GM23338 (cell line): Measurements from ENCODE around the gene SCPEP1. TPM values are rescaled to one million over a fixed set of nuclear protein-coding genes. Genes with fewer than 3 reads are reported as not detected.

ENCODE experiments used
- ATAC-seq: fragments of 200-7000 bp; cut with Tn5 transposase; 3 replicates; pipeline ENCODE4 v1.9.1; 2020
- DNase-seq: peaks from one replicate; pipeline ENCODE4 v3.0.0-alpha.2; 2015; ENCODE audit warnings: low spot score
- H2AFZ ChIP-seq: fragments of 200-600 bp; sonication (generic); 2 replicates; pipeline ENCODE4 v1.8.0; 2016; ENCODE audit warnings: antibody characterized with exemption, mild to moderate bottlenecking, moderate library complexity
- H3F3A ChIP-seq: fragments of 200-600 bp; sonication (generic); replicated peaks from 2 replicates; pipeline ENCODE4 v1.8.0; 2017; ENCODE audit warnings: antibody characterized with exemption, mixed run types, low read depth
- H3K27ac ChIP-seq: fragments of 200-600 bp; sonication (generic); 2 replicates; pipeline ENCODE4 v1.6.1; 2016; ENCODE audit warnings: low read depth
- H3K27me3 ChIP-seq: fragments of 200-600 bp; sonication (generic); 2 replicates; pipeline ENCODE4 v1.8.0; 2016; ENCODE audit warnings: mild to moderate bottlenecking, mixed run types, moderate library complexity; ENCODE audit not compliant: insufficient read depth
- H3K36me3 ChIP-seq: fragments of 200-600 bp; sonication (generic); 2 replicates; pipeline ENCODE4 v1.8.0; 2016; ENCODE audit warnings: mild to moderate bottlenecking; ENCODE audit not compliant: insufficient read depth
- H3K4me1 ChIP-seq: fragments of 200-600 bp; sonication (generic); 2 replicates; pipeline ENCODE4 v1.8.0; 2016; ENCODE audit warnings: mild to moderate bottlenecking, moderate library complexity; ENCODE audit not compliant: insufficient read depth
- H3K4me2 ChIP-seq: fragments of 200-600 bp; sonication (generic); 2 replicates; pipeline ENCODE4 v1.7.1; 2017; ENCODE audit warnings: mixed run types
- H3K4me3 ChIP-seq: fragments of 200-600 bp; sonication (generic); 2 replicates; pipeline ENCODE4 v1.6.1; 2016; ENCODE audit warnings: mixed run types
- H3K79me2 ChIP-seq: fragments of 200-600 bp; sonication (generic); replicated peaks from 2 replicates; pipeline ENCODE4 v1.8.0; 2017; ENCODE audit warnings: mild to moderate bottlenecking; ENCODE audit not compliant: insufficient read depth
- H3K9me2 ChIP-seq: fragments of 200-600 bp; sonication (generic); 2 replicates; pipeline ENCODE4 v1.8.0; 2017; ENCODE audit not compliant: insufficient read depth
- H4K20me1 ChIP-seq: fragments of 200-600 bp; sonication (generic); replicated peaks from 2 replicates; pipeline ENCODE4 v1.8.0; 2017; ENCODE audit warnings: mild to moderate bottlenecking; ENCODE audit not compliant: insufficient read depth
- H3K27ac Mint-ChIP-seq: 2 replicates; pipeline ENCODE4 v1.8.0; 2020; ENCODE audit warnings: inconsistent platforms, mild to moderate bottlenecking, moderate library complexity, mixed read lengths
- H3K27me3 Mint-ChIP-seq: 3 replicates; pipeline ENCODE4 v1.8.0; 2022; ENCODE audit warnings: low read depth, mild to moderate bottlenecking, moderate library complexity, mixed read lengths, inconsistent platforms; ENCODE audit not compliant: insufficient read depth, poor library complexity
- H3K36me3 Mint-ChIP-seq: 3 replicates; pipeline ENCODE4 v1.8.0; 2021; ENCODE audit warnings: low read depth, mild to moderate bottlenecking, inconsistent platforms, moderate library complexity, mixed read lengths
- H3K4me1 Mint-ChIP-seq: 3 replicates; pipeline ENCODE4 v1.8.0; 2020; ENCODE audit warnings: mild to moderate bottlenecking, inconsistent platforms, mixed read lengths
- H3K4me3 Mint-ChIP-seq: 3 replicates; pipeline ENCODE4 v1.8.0; 2021; ENCODE audit warnings: moderate library complexity, mild to moderate bottlenecking, inconsistent platforms, mixed read lengths
- H3K9me3 Mint-ChIP-seq: 3 replicates; pipeline ENCODE4 v1.8.0; 2020; ENCODE audit warnings: moderate library complexity, mild to moderate bottlenecking, inconsistent platforms, mixed read lengths
- POLR2AphosphoS5 ChIP-seq: IDR thresholded peaks from 2 replicates; pipeline ENCODE4 v1.6.1; 2016; ENCODE audit warnings: antibody characterized with exemption, low read depth
- ZNF331 ChIP-seq: fragments of 250-450 bp; sonication (Bioruptor Pico); IDR thresholded peaks from 2 replicates; pipeline ENCODE4 v1.5.0; 2020; ENCODE audit warnings: low read depth, mild to moderate bottlenecking, moderate library complexity
- ZNF462 ChIP-seq: fragments of 250-450 bp; sonication (Bioruptor Pico); IDR thresholded peaks from 2 replicates; pipeline ENCODE4 v1.5.0; 2020; ENCODE audit warnings: mild to moderate bottlenecking, moderate library complexity
- polyA plus RNA-seq: library from polyadenylated mRNA; unstranded; fragments of >200 nt; fragmentation: Nextera tagmentation; extraction: Ambion mirVana; gene quantifications from 2 replicates; pipeline ENCODE4 v1.2.1, GENCODE V29; 2016
- total RNA-seq: library from RNA; depleted of rRNA; stranded (reverse); fragments of >200 nt; shearing (Covaris generic); gene quantifications from 2 replicates; pipeline ENCODE4 v1.2.3, GENCODE V29; 2014

Gene SCPEP1
- total and polyA plus RNA-seq, 2 experiments from 2014 or later = 46.6 to 52.1 TPM

DNA sequence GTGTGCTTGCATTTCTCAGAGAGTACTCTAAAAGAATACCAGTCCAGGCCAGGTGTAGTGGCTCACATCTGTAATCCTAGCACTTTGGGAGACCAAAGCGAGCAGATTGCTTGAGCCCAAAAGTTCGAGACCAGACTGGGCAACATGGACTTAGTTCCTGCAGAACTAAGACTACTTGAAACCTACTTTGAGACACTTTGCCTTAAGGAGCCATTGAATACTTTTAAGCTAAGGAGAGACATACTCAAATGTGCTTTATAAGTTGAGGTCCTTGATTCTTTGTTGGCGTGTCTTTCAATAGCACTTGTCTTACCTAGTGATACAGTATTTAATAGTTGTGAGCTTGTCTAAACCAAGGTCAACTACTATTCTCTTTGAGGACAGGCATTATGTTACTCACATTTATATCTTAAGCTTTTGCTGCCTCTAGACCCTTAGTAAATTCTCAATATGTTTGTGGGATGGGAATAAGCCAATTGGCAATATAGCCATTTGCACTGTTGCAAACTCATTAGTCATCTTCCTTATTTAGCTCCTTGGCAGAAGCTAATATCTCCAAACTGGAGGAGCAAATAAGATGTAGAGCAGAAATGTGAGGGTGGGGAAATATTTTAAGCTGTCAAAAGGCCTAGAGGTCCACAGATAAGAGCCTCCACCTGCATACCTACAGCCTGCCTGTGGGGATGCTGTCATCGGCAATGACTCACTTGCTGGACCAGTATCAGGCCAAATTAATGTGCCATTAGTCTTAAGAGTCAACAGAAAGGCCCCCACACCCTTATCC is 16.3 kb downstream of the SCPEP1 start (continued):
- TF ChIP-seq ZNF462 (CRISPR knock-in tag) (no peak), POLR2AphosphoS5 (no peak)

DNA sequence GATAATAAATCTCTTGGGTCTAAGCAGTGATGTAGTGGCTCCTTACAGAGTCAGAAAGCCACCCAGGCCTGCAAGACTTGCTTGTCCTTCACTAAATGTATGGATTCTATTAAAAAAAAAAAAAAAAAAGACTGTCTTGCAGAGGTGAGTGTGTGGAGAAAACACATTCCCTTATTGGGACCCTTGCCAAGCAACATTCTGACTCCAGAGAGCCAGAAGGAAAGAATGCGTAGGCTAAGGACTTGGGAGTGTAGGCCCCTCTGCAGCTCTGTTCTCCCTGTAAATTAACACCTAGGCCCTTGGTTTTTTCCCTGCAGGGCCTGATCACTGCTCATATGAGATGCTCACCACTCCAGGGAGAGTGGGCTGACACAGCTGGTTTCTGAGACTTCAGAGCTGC is 17.8 kb downstream of the SCPEP1 start:
- no peak overlapping the region for H3K4me2 ChIP-seq
- H3K27me3 ChIP-seq = no peaks in the 10 kb centered on the region
- H2AFZ ChIP-seq = no peak overlapping the region
- 0 out of 2 replicates have a peak, but pooled peaks cover 4% of the 10 kb centered on the region for H3K36me3 ChIP-seq
- H3K4me3 ChIP-seq = no peak overlapping the region
- Mint-ChIP-seq H3K36me3 (peaks cover 12% of the 10 kb centered on the region; the same call in 2 of the 3 replicates), H3K9me3 (no peaks in the 10 kb centered on the region), H3K4me3 (no peak overlapping the region), H3K27me3 (peaks cover 3% of the 10 kb centered on the region), H3K27ac (no peak overlapping the region), H3K4me1 (no peaks in the 10 kb centered on the region)
- H3K9me2 ChIP-seq = no peaks in the 10 kb centered on the region
- no peaks in the 10 kb centered on the region for H3F3A ChIP-seq
- H3K27ac ChIP-seq = no peak overlapping the region
- ATAC-seq (no peak), DNase-seq (no peak)
- no peaks in the 10 kb centered on the region for H3K79me2 ChIP-seq
- no peaks in the 10 kb centered on the region for H3K4me1 ChIP-seq
- TF ChIP-seq ZNF462 (CRISPR knock-in tag) (no peak), ZNF331 (CRISPR knock-in tag) (no peak)
- no peaks in the 10 kb centered on the region for H4K20me1 ChIP-seq
